Muscle of leg (tissue), 11 donors: ENCODE data around the gene SLA2. TPM values are rescaled to one million over a fixed set of nuclear protein-coding genes. Genes with fewer than 3 reads are reported as not detected.
"Not testable (repeated sequence)": the region's sequence is repeated elsewhere in the genome, so short reads cannot be mapped to it uniquely, and the experiment has no call there.

Experiments used
- DNase-seq: peaks from one replicate; pipeline ENCODE4 v3.0.0; 2013
- H3K27ac ChIP-seq: one replicate; pipeline ENCODE4 v1.5.1; 2013; ENCODE audit warnings: mild to moderate bottlenecking, low read length, control low read depth
- H3K27me3 ChIP-seq: one replicate; pipeline ENCODE4 v1.6.1; 2013; ENCODE audit warnings: low read length; ENCODE audit not compliant: control insufficient read depth, insufficient read depth
- H3K36me3 ChIP-seq: one replicate; pipeline ENCODE4 v1.6.1; 2013; ENCODE audit warnings: low read length; ENCODE audit not compliant: control insufficient read depth, insufficient read depth
- H3K4me1 ChIP-seq: one replicate; pipeline ENCODE4 v1.6.1; 2013; ENCODE audit warnings: low read length; ENCODE audit not compliant: control insufficient read depth, insufficient read depth
- H3K4me3 ChIP-seq: one replicate; pipeline ENCODE4 v1.5.1; 2013; ENCODE audit warnings: low read length, control low read depth
- H3K9me3 ChIP-seq: replicated peaks from 2 replicates; pipeline ENCODE4 v1.6.1; 2013; ENCODE audit warnings: low read depth, low read length; ENCODE audit not compliant: control insufficient read depth
- WGBS: methylation state at CpG from one replicate; pipeline ENCODE4 v1.1.5; 2013; ENCODE audit warnings: missing lambda C conversion rate; ENCODE audit not compliant: insufficient coverage; 5-methylcytosine and 5-hydroxymethylcytosine counted together
- polyA plus RNA-seq, 8 donors: library from polyadenylated mRNA; unstranded; fragments of 120-200 nt; gene quantifications; one replicate each; pipeline versions ENCODE4 v1.2.1 to v1.2.3, GENCODE V29; 2013; ENCODE audit warnings: inconsistent platforms in 1 of 8, low replicate concordance in 1 of 8; ENCODE audit not compliant: insufficient read length in 8 of 8, insufficient read depth in 1 of 8
- total RNA-seq: library from RNA; stranded (reverse); fragments of 120-200 nt; gene quantifications from one replicate; pipeline ENCODE4 v1.2.4, GENCODE V29; 2013

Gene SLA2
- total and polyA plus RNA-seq, 9 donors, result 0.09 to 0.37 (median 0.24) TPM

GRCh38 chr20:36647196-36648121 lies 1.5 kb upstream of the SLA2 start:
- H3K27ac ChIP-seq, result no peak overlapping the region
- no peaks in the 10 kb centered on the region for H3K36me3 ChIP-seq
- no peak for DNase-seq
- H3K27me3 ChIP-seq, result no peaks in the 10 kb centered on the region
- no peaks in the 10 kb centered on the region for H3K4me1 ChIP-seq
- no CpG with 5 or more reads among the region's 8 CpGs for WGBS
- no peak overlapping the region for H3K4me3 ChIP-seq
- no peaks in the 10 kb centered on the region for H3K9me3 ChIP-seq

GRCh38 chr20:36646678-36647077 lies 682 bp upstream of the SLA2 start:
- H3K27me3 ChIP-seq, result no peaks in the 10 kb centered on the region
- H3K4me3 ChIP-seq, result no peak overlapping the region
- H3K27ac ChIP-seq, result no peak overlapping the region
- WGBS, result 95% methylated on average over 2 of the region's 3 CpGs
- no peaks in the 10 kb centered on the region for H3K9me3 ChIP-seq
- H3K36me3 ChIP-seq, result no peaks in the 10 kb centered on the region
- H3K4me1 ChIP-seq, result no peaks in the 10 kb centered on the region
- no peak for DNase-seq

- no peaks in the 10 kb centered on the region for H3K36me3 ChIP-seq
- 75% methylated on average over 2 of the region's 7 CpGs for WGBS
- no peak overlapping the region for H3K27ac ChIP-seq
- no peaks in the 10 kb centered on the region for H3K9me3 ChIP-seq
- DNase-seq, result no peak
- no peak overlapping the region for H3K4me3 ChIP-seq
- no peaks in the 10 kb centered on the region for H3K27me3 ChIP-seq
- H3K4me1 ChIP-seq, result no peaks in the 10 kb centered on the region
Observed at GRCh38 chr20:36645353-36645752, 643 bp downstream of the SLA2 start.

- no peak for DNase-seq
- Histone ChIP-seq H3K27ac (no peak overlapping the region), H3K4me3 (no peak overlapping the region), H3K36me3 (no peaks in the 10 kb centered on the region), H3K9me3 (no peaks in the 10 kb centered on the region), H3K27me3 (no peaks in the 10 kb centered on the region), H3K4me1 (no peaks in the 10 kb centered on the region)
- WGBS, result 90% methylated on average over 2 of the region's 7 CpGs
Observed at GRCh38 chr20:36644706-36645095, 1.3 kb downstream of the SLA2 start.

- Histone ChIP-seq H3K9me3 (no peaks in the 10 kb centered on the region), H3K36me3 (no peaks in the 10 kb centered on the region), H3K4me1 (no peaks in the 10 kb centered on the region), H3K4me3 (no peak overlapping the region), H3K27ac (no peak overlapping the region), H3K27me3 (no peaks in the 10 kb centered on the region)
- 67% methylated on average over 1 of the region's 5 CpGs for WGBS
- no peak for DNase-seq
Observed at GRCh38 chr20:36644032-36644705, 1.8 kb downstream of the SLA2 start.

GRCh38 chr20:36642136-36642535 lies 3.9 kb downstream of the SLA2 start:
- H3K27me3 ChIP-seq, result no peaks in the 10 kb centered on the region
- 92% methylated on average over 2 of the region's 6 CpGs for WGBS
- no peak overlapping the region for H3K4me3 ChIP-seq
- no peaks in the 10 kb centered on the region for H3K36me3 ChIP-seq
- H3K4me1 ChIP-seq, result no peaks in the 10 kb centered on the region
- H3K27ac ChIP-seq, result no peak overlapping the region
- no peak for DNase-seq
- no peaks in the 10 kb centered on the region for H3K9me3 ChIP-seq

- Histone ChIP-seq H3K27me3 (no peaks in the 10 kb centered on the region), H3K9me3 (no peaks in the 10 kb centered on the region), H3K4me1 (no peaks in the 10 kb centered on the region), H3K4me3 (no peak overlapping the region), H3K36me3 (no peaks in the 10 kb centered on the region), H3K27ac (no peak overlapping the region)
- DNase-seq, result no peak
- WGBS, result 83% methylated on average over 2 of the region's 3 CpGs
Observed at GRCh38 chr20:36641506-36641843, 4.5 kb downstream of the SLA2 start.

- not testable (repeated sequence) for DNase-seq, H3K27ac ChIP-seq, H3K36me3 ChIP-seq, H3K27me3 ChIP-seq, H3K4me3 ChIP-seq, H3K9me3 ChIP-seq, H3K4me1 ChIP-seq
- 87% methylated on average over 7 of the region's 12 CpGs for WGBS
Observed at GRCh38 chr20:36638876-36639400, 7.1 kb downstream of the SLA2 start.

GRCh38 chr20:36634342-36634741 lies 11.7 kb downstream of the SLA2 start:
- DNase-seq, result no peak
- Histone ChIP-seq H3K27me3 (no peaks in the 10 kb centered on the region), H3K9me3 (no peaks in the 10 kb centered on the region), H3K27ac (no peak overlapping the region), H3K4me3 (no peak overlapping the region), H3K4me1 (no peaks in the 10 kb centered on the region), H3K36me3 (no peaks in the 10 kb centered on the region)
- WGBS, result 90% methylated on average over 10 of the region's 11 CpGs

- no peaks in the 10 kb centered on the region for H3K9me3 ChIP-seq
- no peak overlapping the region for H3K4me3 ChIP-seq
- no peaks in the 10 kb centered on the region for H3K27me3 ChIP-seq
- 100% methylated on average over 1 of the region's 9 CpGs for WGBS
- H3K36me3 ChIP-seq, result no peaks in the 10 kb centered on the region
- no peak overlapping the region for H3K27ac ChIP-seq
- DNase-seq, result no peak
- no peaks in the 10 kb centered on the region for H3K4me1 ChIP-seq
Observed at GRCh38 chr20:36633285-36633772, 12.7 kb downstream of the SLA2 start.
